ENCODE data around the gene CPED1.
"Not testable (repeated sequence)": the region's sequence is repeated elsewhere in the genome, so short reads cannot be mapped to it uniquely, and the experiment has no call there.

The CPED1 gene

DNA sequence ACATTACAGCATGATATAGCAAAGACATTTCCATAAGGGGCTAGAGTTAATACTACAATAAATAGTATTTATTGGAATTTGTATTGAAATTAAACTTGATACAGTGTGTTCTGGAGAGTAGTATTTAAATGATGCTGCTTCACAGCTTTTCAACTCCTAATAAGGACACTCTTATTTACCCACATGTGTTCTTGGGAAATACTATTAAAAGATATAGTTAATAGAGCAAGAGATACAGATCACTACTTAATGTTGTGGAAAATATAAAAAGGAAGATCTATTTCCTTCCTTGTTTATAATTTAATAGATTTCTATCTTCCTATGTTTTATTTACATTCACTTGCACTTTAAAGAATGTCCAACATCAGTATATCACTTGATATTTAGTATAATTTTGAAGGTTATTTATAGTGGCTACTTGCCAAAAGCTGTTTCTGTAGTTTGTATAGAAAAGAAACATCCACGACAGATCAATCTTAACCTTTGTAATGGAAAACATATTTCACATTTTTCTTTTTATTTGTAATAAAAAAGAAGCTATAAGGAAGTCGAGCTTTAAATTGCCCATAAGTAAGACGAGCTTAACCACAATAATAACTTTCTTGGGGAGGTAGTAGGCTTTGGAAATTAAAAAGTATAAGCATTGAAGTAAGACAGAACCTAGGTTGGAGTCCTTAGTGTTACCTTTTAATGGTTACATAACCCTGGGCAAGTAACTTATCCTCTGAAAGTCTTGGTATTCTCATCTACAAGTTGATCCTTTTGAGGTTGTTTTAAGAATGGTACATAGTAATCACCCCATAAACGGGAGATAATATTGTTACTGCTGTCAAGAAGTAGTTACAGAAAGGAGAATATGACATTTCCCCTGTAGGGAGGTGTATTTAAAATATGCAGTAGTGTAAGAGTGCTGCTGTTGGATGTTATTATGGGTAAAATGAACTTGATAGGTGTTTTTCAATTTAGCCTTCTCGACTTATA, 32.8 kb downstream of the CPED1 start:
- DNase-seq: no peak

DNA sequence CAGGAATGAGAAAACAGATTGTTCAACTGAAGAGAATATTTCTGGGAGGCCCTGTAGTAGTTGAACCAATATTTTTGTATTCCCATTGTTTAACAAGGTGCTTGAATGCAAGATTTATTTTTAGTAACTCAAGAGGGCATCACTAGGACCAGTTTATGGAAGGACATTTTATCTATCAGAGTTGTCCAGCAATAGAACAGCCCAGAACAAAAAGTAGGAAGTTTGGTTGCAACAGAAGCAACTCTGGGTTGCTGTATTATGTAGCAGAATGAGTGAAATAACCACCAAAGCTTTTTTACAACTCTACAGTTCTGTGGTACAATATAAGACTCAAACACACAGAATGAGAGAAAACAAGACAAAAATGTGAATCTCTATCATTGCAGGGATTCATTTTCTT, 34.7 kb downstream of the CPED1 start:
- DNase-seq: no peak

DNA sequence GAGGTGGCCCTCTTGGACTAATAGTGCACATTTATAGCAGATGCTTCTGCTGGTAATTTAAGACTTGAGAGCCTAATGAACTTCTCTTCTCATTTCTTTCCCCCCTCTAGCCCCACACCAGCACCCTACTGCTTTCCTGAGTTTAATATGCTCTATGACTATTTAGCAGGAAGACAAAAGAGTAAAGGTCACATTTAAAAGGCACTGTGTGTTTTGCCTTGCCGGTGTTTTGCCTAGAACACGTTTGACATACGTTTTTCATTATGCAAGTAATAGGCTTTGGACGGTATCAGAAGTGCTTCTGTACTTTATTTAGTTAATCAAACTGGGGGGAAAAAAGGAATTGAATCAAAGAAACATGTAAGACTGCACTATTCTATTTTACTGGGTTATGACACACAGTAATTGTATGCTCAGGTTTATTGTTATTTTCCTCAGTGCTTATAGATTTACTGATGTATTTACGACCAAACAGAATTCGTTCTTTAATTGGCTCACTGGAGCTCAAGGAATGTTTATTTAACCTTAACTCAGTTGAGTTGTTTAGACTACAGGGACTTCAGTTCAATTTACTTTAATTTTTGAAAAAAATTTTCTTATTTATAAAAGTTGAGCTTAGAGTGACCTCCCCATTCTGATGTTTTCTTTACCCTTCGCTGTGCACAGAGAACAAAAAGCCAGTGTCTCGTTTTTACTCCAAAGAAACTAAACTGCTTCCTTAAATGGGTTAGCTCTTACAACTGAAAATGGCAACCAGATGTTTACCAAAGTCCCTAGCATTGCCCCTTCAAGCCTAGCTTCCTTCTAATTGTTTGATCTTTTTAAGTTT, 35.4 kb downstream of the CPED1 start:
- DNase-seq: no peak

DNA sequence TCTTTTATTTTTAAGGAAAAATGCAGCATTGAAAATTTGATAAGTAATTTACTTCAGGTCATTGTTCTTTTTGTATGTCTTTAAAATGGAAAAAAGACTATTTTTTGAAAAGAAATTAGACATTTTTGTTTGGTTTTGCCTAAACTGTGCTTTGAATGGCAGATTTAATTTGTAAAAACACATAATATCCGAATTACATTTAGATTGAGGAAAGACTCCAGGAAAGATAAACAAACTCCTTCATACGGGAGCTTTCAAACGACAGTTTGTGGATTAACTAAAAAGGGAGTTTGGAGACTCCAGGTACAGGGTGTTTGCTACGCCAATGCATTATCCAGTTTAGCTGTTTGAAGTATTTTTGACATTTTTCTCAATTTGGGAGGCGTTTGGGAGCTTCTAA, 36.1 kb downstream of the CPED1 start:
- no peak for DNase-seq

DNA sequence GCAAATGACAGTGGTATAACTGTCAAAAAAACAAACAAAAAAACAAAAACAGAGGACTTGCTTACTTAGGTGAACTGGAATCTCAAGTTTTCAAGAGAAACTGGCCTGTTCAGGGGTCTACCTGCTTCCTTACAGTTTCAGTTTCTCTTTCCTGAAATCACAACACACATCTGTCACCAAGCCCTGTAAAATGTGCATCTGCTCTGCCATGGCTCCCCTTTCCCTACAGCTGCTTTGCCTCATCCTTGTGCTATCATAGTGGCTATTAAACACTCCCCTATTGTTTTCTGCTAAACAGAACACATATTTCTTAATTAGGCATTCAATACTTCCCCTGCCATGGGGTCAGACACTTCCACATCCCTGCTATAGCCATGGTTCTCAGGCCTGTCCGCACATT, 37.6 kb downstream of the CPED1 start:
- no peak for DNase-seq

GRCh38 chr7:121026577-121027111, 38.1 kb downstream of the CPED1 start:
- no peak for DNase-seq

DNA sequence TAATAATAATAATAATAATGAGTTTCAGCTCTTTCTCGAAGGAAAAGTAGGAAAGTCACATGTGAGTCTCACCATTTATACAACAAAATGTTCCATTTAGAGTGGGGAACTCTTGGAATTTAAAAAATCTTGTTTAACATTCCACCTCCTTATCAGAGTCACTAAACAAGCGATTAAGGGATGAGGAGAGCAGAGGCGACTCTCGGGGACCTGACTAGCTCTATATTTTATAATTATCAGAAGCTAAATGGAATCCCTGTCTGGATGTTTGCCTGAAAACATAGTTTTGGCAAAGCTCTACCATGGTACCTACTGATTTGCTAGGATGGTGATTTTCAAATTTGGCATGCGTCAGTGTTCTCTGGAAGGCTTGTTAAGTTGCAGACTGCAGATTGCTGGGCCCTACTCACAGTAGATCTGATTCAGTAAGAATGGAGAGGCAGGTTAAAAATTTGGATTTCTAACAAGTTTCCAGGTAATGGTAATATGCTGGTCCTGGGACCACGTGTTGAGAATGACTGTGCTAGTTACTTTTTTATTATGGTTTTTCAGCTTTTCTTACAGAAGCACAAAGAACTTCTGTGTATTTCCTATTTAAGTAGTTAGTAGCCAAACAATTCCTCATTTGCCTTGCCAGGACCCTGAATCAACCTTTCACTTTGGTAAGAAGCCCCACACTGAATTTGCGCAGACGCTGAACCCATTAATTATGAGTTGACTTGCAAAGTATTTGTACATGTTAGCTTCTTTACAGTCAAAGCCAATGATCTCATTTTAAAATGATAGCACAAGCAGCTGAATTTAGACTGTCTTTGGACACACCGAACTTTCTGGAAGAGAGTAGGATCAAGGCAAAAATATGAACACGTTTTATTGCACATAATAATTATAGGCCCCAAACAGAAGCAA, 39.5 kb downstream of the CPED1 start:
- no peak for DNase-seq

- DNase-seq: no peak
Observed at GRCh38 chr7:121029302-121029701, 40.8 kb downstream of the CPED1 start.

DNA sequence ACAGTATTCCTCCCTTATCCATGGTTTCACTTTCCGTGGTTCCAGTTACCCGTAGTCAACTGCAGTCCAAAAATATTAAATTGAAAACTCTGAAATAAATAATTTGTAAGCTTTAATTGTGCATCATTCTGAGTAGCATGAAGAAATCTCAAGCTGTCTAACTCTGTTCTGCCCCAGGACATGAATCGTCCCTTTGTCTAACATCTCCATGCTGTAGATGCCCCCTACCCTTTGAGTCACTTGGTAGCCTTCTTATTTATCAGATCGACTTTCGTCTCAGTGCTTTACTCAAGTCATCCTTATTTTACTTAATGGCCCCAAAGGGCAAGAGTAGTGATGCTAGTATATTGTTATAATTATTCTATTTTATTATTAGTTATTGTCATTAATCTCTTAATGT, 41.8 kb downstream of the CPED1 start:
- no peak for DNase-seq

DNA sequence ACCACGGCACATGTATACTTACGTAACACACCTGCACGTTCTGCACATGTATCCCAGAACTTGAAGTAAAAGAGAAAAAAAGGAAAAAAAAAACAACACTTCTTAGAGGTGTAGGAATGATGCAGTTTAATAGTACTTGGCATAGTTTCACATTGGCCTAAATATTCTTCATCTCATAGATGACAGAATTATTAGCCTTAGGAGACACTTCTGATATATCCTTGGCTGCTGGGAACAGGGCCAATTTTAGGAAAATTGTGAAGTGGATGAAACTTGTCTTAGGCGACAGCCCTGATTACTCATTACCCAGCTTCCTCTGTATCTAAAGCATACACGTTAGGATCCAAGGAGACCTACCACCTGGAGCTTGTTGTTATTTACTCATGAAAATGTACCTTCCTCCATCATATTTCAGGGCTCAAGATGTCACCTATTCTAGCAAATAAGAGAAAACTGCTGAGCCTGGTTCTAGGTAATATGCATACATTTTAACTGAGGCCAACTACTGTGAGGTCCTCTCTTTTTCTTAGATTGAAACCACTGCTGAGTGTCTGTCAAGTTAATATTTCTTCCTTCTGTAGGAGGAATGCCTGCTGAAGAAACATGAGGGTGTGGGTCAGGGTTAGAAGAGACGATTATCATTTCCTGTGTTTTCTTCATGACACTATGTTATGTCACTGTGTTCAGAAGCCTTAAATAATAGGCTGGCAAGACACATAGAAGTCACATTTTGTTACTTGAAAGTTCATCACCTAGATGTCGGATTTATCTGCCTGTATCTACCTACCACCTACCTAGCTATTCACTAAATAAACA, 44.3 kb downstream of the CPED1 start:
- no peak for DNase-seq

DNA sequence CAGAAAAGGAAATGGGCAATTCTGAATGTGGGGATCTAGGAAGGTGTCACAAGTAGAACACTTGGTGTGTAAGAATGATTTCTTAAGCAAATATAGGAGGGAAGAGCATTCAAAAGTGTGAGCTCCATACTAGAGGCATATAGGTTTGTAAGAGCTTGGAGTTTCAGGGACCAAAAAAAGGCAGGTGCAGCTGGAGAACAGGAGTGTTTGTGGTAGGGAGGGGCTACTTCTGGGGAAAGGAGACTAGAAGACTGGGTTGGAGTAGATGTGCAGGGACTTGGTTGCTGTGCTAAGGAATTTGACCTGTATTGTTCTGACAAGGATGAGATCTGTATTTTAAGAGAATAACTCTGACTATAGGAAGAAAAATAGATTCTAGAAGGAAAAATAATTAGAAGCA, 46.4 kb downstream of the CPED1 start:
- no peak for DNase-seq

DNA sequence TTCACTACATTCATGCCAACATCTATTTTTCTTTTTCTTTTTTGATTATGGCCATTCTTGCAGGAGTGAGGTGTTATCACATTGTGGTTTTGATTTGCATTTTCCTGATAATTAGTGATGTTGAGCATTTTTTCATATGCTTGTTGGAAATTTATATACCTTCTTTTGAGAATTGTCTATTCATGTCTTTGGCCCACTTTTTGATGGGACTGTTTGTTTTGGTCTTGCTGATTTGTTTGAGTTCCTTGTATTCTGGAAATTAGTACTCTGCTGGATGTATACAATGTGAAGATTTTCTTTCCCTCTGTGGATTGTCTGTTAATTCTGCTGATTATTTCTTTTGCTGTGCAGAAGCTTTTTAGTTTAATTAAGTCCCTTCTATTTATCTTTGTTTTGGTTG, 48.3 kb downstream of the CPED1 start:
- not testable (repeated sequence) for DNase-seq

GRCh38 chr7:121037329-121037728, 48.8 kb downstream of the CPED1 start:
- not testable (repeated sequence) for DNase-seq

DNA sequence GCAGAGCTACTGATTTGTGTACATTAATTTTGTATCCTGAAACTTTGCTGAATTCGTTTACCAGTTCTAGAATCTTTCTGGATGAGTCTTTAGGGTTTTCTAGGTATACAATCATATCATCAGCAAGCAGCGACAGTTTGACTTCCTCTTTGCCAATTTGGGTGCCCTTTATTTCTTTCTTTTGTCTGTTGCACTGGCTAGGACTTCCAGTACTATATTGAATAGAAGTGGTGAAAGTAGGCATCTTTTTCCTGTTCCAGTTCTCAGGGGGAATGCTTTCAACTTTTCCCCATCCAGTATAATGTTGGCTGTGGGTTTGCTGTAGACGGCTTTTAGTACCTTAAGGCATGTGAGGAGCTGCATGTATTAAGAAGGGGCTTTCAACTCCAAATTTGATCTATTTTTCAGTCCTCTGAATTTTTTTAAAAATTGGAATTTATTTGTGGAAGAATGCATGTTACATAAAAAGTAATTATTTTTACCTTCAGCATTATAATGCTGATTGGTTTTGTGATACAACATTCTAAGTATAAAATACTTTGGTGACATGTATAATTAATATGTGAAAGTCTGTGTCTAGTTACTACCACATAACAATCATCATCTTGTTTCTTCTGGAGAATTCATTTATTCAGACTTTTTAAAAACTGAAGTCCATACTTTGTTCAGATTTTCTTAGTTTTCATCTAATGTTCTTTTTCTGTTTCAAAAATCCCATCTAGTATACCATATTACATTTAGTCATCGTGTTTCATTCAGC, 49.6 kb downstream of the CPED1 start:
- no peak for DNase-seq

GRCh38 chr7:121038717-121039509, 50.4 kb downstream of the CPED1 start:
- no peak for DNase-seq

DNA sequence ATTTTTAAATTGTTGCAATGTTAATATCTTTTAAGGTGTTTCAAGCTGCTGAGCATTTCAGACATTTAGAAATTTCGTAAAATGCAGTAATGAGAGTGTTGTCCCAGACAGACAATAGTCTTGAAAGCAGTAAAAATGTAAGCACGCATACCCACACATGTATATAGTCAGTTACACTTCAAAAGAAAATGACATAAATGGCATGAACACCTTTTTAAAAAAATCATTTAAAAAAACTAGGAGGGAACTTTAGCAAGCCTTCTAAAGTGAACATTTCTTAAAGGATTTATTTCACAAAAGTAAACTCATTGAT, 51.0 kb downstream of the CPED1 start:
- no peak for DNase-seq

- no peak for DNase-seq
Observed at GRCh38 chr7:121039994-121040393, 51.5 kb downstream of the CPED1 start.

DNA sequence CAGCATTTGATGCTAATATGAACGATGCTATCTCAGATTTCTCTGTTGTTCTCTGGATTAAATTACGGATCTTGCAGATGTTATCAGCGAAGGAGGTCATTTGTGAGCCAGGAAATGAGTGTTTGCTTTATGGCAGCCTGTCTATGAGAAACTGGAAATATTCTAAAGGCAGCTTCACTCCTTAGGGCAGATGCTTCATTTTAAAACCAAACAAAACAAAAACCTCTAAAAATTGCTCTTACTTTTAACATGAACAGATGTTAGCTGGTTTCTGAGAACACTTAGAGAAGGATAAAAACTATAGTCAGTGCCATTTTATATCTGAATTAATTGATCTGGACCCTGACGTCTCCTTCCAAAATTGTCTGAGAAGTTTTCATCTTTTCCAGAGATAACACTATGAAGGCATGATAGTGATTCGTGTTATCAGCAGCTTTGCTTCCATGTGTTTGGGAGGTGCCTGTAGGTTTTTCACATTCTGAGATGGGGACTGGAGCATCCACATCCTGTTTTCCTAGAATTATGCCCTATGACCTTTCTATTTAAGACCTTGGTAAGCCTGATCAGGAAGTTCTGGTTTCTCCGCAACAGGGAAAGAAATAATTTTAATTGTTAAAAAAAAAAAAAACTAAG, 53.1 kb downstream of the CPED1 start:
- DNase-seq: no peak

DNA sequence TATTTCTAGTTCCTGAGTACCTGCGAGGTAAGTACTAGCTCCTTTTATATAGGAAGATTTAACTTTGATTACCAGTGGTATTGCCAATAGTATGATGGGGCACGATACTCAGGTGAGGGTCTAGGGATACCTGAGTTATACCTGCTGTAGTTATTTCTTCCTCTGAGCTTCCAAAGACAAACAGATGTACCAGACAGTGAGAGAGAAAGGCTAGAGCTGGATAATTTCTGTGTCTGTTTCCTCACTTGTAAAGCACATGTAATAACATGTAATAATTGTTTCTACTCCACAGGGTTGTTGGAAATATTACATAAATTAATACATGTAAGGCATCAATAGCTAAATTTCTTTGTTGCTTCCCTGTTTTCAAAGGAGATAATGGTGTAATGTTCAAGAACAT, 53.7 kb downstream of the CPED1 start:
- no peak for DNase-seq

GRCh38 chr7:121042899-121043298, 54.4 kb downstream of the CPED1 start:
- DNase-seq: no peak
